Keratinocyte (primary cell): ENCODE measurements around the gene UFD1.

Experiments used
- CTCF ChIP-seq, 3 experiments: IDR thresholded peaks in 1 of 3; conservative IDR thresholded peaks in 1 of 3; optimal IDR thresholded peaks in 1 of 3; 2 replicates in 2 of 3; 3 replicates in 1 of 3; pipeline versions ENCODE3 to v1.5.1; 2011; ENCODE audit warnings: low read length in 3 of 3, mild to moderate bottlenecking in 3 of 3, moderate library complexity in 2 of 3, control low read depth in 1 of 3, inconsistent platforms in 1 of 3; ENCODE audit not compliant: insufficient read depth in 2 of 3; ENCODE audit errors: extremely low read depth in 1 of 3
- EZH2 ChIP-seq: IDR thresholded peaks from one replicate; pipeline ENCODE4 v1.6.1; 2012; ENCODE audit warnings: inconsistent platforms, mild to moderate bottlenecking, low read length, moderate library complexity

DNA sequence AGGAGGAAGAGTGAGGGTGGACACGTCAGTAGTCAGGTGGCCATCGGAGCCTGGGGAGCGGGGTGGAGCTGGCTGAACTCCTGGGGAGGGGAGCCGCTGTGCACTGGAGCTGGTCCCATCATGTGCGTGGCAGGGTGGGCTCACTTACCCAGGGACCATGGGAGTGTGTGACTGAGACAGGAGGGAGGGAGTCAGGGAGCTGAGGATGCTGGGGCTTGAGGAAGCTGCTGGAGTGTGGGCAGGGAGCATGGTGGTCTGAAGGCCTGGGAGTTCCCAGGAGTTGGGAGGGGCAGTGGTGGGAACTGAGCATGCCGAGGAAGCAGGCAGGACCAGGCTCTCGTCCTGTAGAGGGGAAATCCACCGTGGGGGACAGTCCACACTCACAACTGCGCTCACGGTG, 27.2 kb upstream of the UFD1 start:
- TF ChIP-seq CTCF (optimal IDR thresholded peaks at IDR 0.05 in 1 of 3, IDR thresholded peaks at IDR 0.05 in 1 of 3, conservative IDR thresholded peaks at IDR 0.05 in 1 of 3; ENCODE audit: extremely low read depth in 1 of 3, insufficient read depth in 2 of 3, low read length in 3 of 3), result no peak
- TF ChIP-seq EZH2, result no peak
